GM12878 (cell line): Measurements from ENCODE around the gene C19orf73. TPM values are rescaled to one million over a fixed set of nuclear protein-coding genes. Genes with fewer than 3 reads are reported as not detected.

Experiments
- ASH2L ChIP-seq: fragments of 300-600, 200-600 bp; sonication (generic); IDR thresholded peaks from 2 replicates; pipeline ENCODE4 v1.6.1; 2017; ENCODE audit warnings: low read depth, mild to moderate bottlenecking, borderline replicate concordance
- BCLAF1 ChIP-seq: fragments of 450-650 bp; IDR thresholded peaks from 2 replicates; pipeline ENCODE4 v1.6.1; 2017; ENCODE audit warnings: antibody characterized with exemption, mild to moderate bottlenecking, moderate library complexity
- CBFB ChIP-seq: IDR thresholded peaks from 2 replicates; pipeline ENCODE4 v1.6.1; 2016; ENCODE audit warnings: antibody characterized with exemption, low read depth
- CHD4 ChIP-seq: fragments of 200-600 bp; sonication (generic); IDR thresholded peaks from 2 replicates; pipeline ENCODE4 v1.6.1; 2016; ENCODE audit warnings: mild to moderate bottlenecking
- E2F4 ChIP-seq: IDR thresholded peaks from 2 replicates; pipeline ENCODE4 v1.6.1; 2012; ENCODE audit warnings: low read depth, low read length, improper control_type of control experiment
- E4F1 ChIP-seq: fragments of 450-650 bp; IDR thresholded peaks from 2 replicates; pipeline ENCODE4 v1.6.1; 2018; ENCODE audit warnings: borderline replicate concordance, mild to moderate bottlenecking; ENCODE audit not compliant: partially characterized antibody
- ELK1 ChIP-seq: IDR thresholded peaks from 2 replicates; pipeline ENCODE4 v1.6.1; 2012; ENCODE audit warnings: low read depth, low read length, improper control_type of control experiment
- HDGF ChIP-seq: fragments of 450-650 bp; IDR thresholded peaks from 2 replicates; pipeline ENCODE4 v1.6.1; 2016; ENCODE audit warnings: antibody characterized with exemption
- IRF5 ChIP-seq: fragments of 450-650 bp; IDR thresholded peaks from 2 replicates; pipeline ENCODE4 v1.6.1; 2017; ENCODE audit warnings: borderline replicate concordance
- MYC ChIP-seq: IDR thresholded peaks from 2 replicates; pipeline ENCODE4 v1.6.1; 2011; ENCODE audit warnings: mild to moderate bottlenecking, low read length, moderate library complexity, inconsistent platforms; ENCODE audit not compliant: insufficient read depth, insufficient replicate concordance, insufficient read length, severe bottlenecking
- NR2C1 ChIP-seq: fragments of 450-650 bp; IDR thresholded peaks from 2 replicates; pipeline ENCODE4 v1.6.1; 2017; ENCODE audit warnings: antibody characterized with exemption, mild to moderate bottlenecking, moderate library complexity
- NR2F1 ChIP-seq: fragments of 450-650 bp; conservative IDR thresholded peaks from 2 replicates; pipeline ENCODE4 v1.6.1; 2017; ENCODE audit warnings: mild to moderate bottlenecking
- POLR2A ChIP-seq: IDR thresholded peaks from 2 replicates; pipeline ENCODE4 v1.6.1; 2011; ENCODE audit warnings: low read depth, mild to moderate bottlenecking, low read length
- RB1 ChIP-seq: fragments of 450-650 bp; formaldehyde crosslinking; IDR thresholded peaks from 2 replicates; pipeline ENCODE4 v1.6.1; 2017; ENCODE audit warnings: mild to moderate bottlenecking, borderline replicate concordance
- RFX5 ChIP-seq: IDR thresholded peaks from 2 replicates; pipeline ENCODE4 v1.6.1; 2011; ENCODE audit warnings: low read depth, low read length, improper control_type of control experiment
- SIN3A ChIP-seq: IDR thresholded peaks from 2 replicates; pipeline ENCODE4 v1.6.1; 2012; ENCODE audit warnings: low read depth, low read length, improper control_type of control experiment
- SMAD1 ChIP-seq: fragments of 450-650 bp; IDR thresholded peaks from 2 replicates; pipeline ENCODE4 v1.6.1; 2018; ENCODE audit warnings: mild to moderate bottlenecking, low read depth; ENCODE audit not compliant: partially characterized antibody
- SREBF2 ChIP-seq: IDR thresholded peaks from 2 replicates; pipeline ENCODE4 v1.6.1; 2012; ENCODE audit warnings: mild to moderate bottlenecking, low read length
- TARDBP ChIP-seq: IDR thresholded peaks from 2 replicates; pipeline ENCODE4 v1.6.1; 2016; ENCODE audit warnings: borderline replicate concordance
- ZBED1 ChIP-seq: IDR thresholded peaks from 2 replicates; pipeline ENCODE4 v1.6.1; 2016; ENCODE audit warnings: borderline replicate concordance
- ZZZ3 ChIP-seq: IDR thresholded peaks from 2 replicates; pipeline ENCODE4 v1.6.1; 2011; ENCODE audit warnings: low read depth; ENCODE audit not compliant: control insufficient read depth, insufficient read length
- polyA plus RNA-seq, 11 experiments: library from polyadenylated mRNA; depleted of rRNA in 4 of 11; unstranded in 6 of 11; stranded (reverse) in 5 of 11; fragments of >200 nt; fragmentation: Nextera tagmentation in 4 of 11; fragmentation: Illumina TruSeq in 1 of 11; extraction: Ambion mirVana in 4 of 11; extraction: Trizol in 1 of 11; gene quantifications; 1 replicate in 1 of 11; 2 replicates in 10 of 11; pipeline versions ENCODE4 v1.2.1 to v1.2.3, GENCODE V29; 2011 to 2016; ENCODE audit warnings: inconsistent platforms in 2 of 11, missing spikeins in 2 of 11, low read depth in 1 of 11
- total RNA-seq, 4 experiments: library from RNA; depleted of rRNA in 3 of 4; stranded (reverse); fragments of >200 nt in 3 of 4; fragmentation: Illumina TruSeq in 1 of 4; extraction: Trizol in 1 of 4; gene quantifications; 2 replicates each; pipeline versions ENCODE4 v1.2.1 to v1.2.3, GENCODE V29; 2013 to 2021

The C19orf73 gene
- total and polyA plus RNA-seq, 10 of the 15 experiments (the other 5 are each of a cell fraction or from before 2014, with no cell fraction given): 0.20 to 2.0 (median 0.80) TPM

GRCh38 chr19:49113762-49114629, 4.9 kb downstream of the C19orf73 start, which contains the start of gene LIN7B (continued):
- TF ChIP-seq E2F4: no peak
- no peak for TF ChIP-seq E4F1
- TF ChIP-seq ELK1: no peak
- peak; percentile 44; the same call in 1 of the 2 replicates for TF ChIP-seq NR2C1
- TF ChIP-seq ZZZ3: no peak
- no peak for TF ChIP-seq SIN3A
- no peak for TF ChIP-seq ASH2L
- no peak for TF ChIP-seq SMAD1
- no peak for TF ChIP-seq SREBF2
- no peak for TF ChIP-seq BCLAF1
- TF ChIP-seq RB1: 0 out of 2 replicates have a peak, but pooled peaks have one; percentile 45
- TF ChIP-seq CBFB: no peak
- no peak for TF ChIP-seq TARDBP
- TF ChIP-seq IRF5: no peak
- TF ChIP-seq MYC: no peak
- TF ChIP-seq CHD4: no peak
- TF ChIP-seq NR2F1: peak; percentile 51
- no peak for TF ChIP-seq ZBED1
- TF ChIP-seq RFX5: no peak
- 0 out of 2 replicates have a peak, but pooled peaks have one; percentile 21 for TF ChIP-seq HDGF
- TF ChIP-seq POLR2A: peak; percentile 48; the same call in 1 of the 2 replicates
